Smooth muscle cell (in vitro differentiated cells): ENCODE results near the gene TMEM72. TPM values are rescaled to one million over a fixed set of nuclear protein-coding genes. Genes with fewer than 3 reads are reported as not detected.
A peak's percentile ranks its signal among the peaks of the same experiment; 100 is the strongest.

Experiments used
- DNase-seq: peaks from one replicate; lab custom pipeline; 2025; ENCODE audit not compliant: unreplicated experiment; lab: John Stamatoyannopoulos, UW
- H2AFZ ChIP-seq: fragments of 200-600 bp; sonication (generic); 2 replicates; pipeline ENCODE4 v1.6.0; 2016; ENCODE audit warnings: antibody characterized with exemption, low read depth, mild to moderate bottlenecking
- H3F3A ChIP-seq: fragments of 200-600 bp; sonication (generic); 2 replicates; pipeline ENCODE4 v1.6.0; 2017; ENCODE audit warnings: antibody characterized with exemption, low read depth
- H3K27ac ChIP-seq: fragments of 200-600 bp; sonication (generic); 2 replicates; pipeline ENCODE4 v1.5.1; 2016; ENCODE audit warnings: low read depth, mild to moderate bottlenecking
- H3K27me3 ChIP-seq: fragments of 200-600 bp; sonication (generic); 2 replicates; pipeline ENCODE4 v1.6.1; 2016; ENCODE audit warnings: low read depth, mild to moderate bottlenecking
- H3K36me3 ChIP-seq: fragments of 200-600 bp; sonication (generic); 2 replicates; pipeline ENCODE4 v1.5.1; 2016; ENCODE audit warnings: low read depth
- H3K4me1 ChIP-seq: fragments of 200-600 bp; sonication (generic); 2 replicates; pipeline ENCODE4 v1.5.1; 2016; ENCODE audit warnings: low read depth
- H3K4me2 ChIP-seq: fragments of 200-600 bp; sonication (generic); 2 replicates; pipeline ENCODE4 v1.6.0; 2016; ENCODE audit warnings: mild to moderate bottlenecking
- H3K4me3 ChIP-seq: fragments of 200-600 bp; sonication (generic); 2 replicates; pipeline ENCODE4 v1.5.1; 2016; ENCODE audit warnings: mild to moderate bottlenecking
- H3K79me2 ChIP-seq: fragments of 200-600 bp; sonication (generic); 2 replicates; pipeline ENCODE4 v1.6.0; 2016; ENCODE audit warnings: low read depth, mild to moderate bottlenecking
- H3K9ac ChIP-seq: fragments of 200-600 bp; sonication (generic); 2 replicates; pipeline ENCODE4 v1.6.0; 2016; ENCODE audit warnings: low read depth
- H3K9me3 ChIP-seq: fragments of 200-600 bp; sonication (generic); replicated peaks from 2 replicates; pipeline ENCODE4 v1.5.1; 2016; ENCODE audit warnings: low read depth
- H4K20me1 ChIP-seq: fragments of 200-600 bp; sonication (generic); 2 replicates; pipeline ENCODE4 v1.6.0; 2016; ENCODE audit warnings: low read depth
- CTCF ChIP-seq: fragments of 200-600 bp; sonication (generic); IDR thresholded peaks from 2 replicates; pipeline ENCODE4 v1.5.1; 2017; ENCODE audit warnings: borderline replicate concordance, mild to moderate bottlenecking, antibody characterized with exemption; ENCODE audit not compliant: insufficient read depth, poor library complexity, severe bottlenecking
- WGBS: methylation state at CpG from one replicate; pipeline ENCODE4 v1.1.7; 2016; ENCODE audit warnings: low lambda C conversion rate; 5-methylcytosine and 5-hydroxymethylcytosine counted together
- polyA plus RNA-seq: library from polyadenylated mRNA; unstranded; fragments of >200 nt; fragmentation: Nextera tagmentation; extraction: Ambion mirVana; gene quantifications from 2 replicates; pipeline ENCODE4 v1.2.1, GENCODE V29; 2016
- total RNA-seq: library from RNA; depleted of rRNA; stranded (reverse); fragments of >200 nt; gene quantifications from 2 replicates; pipeline ENCODE4 v1.2.3, GENCODE V29; 2014

TMEM72 gene
- total RNA-seq, result not detected in 2 replicates
- not detected in 2 replicates for polyA plus RNA-seq

GRCh38 chr10:44911081-44911540 is at the start of gene TMEM72:
Gene TMEM72, plus strand, starts transcription at chr10:44911337. Its CDS starts 176 bp downstream, at chr10:44911513.
- no peak within 1 kb of the TSS for H3K4me2 ChIP-seq
- peaks cover 12% of the 10 kb centered on the region for H3K4me1 ChIP-seq
- no peaks in the 10 kb centered on the region for H4K20me1 ChIP-seq
- no peak within 1 kb of the TSS for H2AFZ ChIP-seq
- no peaks in the 10 kb centered on the region for H3K27me3 ChIP-seq
- no peak within 1 kb of the TSS for H3K4me3 ChIP-seq
- WGBS, result 37% methylated on average over 12 of the region's 12 CpGs
- H3K36me3 ChIP-seq, result no peaks in the 10 kb centered on the region
- no peak for DNase-seq
- no peaks in the 10 kb centered on the region for H3F3A ChIP-seq
- H3K9ac ChIP-seq, result no peak within 1 kb of the TSS
- H3K27ac ChIP-seq, result no peak within 1 kb of the TSS
- H3K79me2 ChIP-seq, result no peaks in the 10 kb centered on the region
- TF ChIP-seq CTCF, result no peak
- no peaks in the 10 kb centered on the region for H3K9me3 ChIP-seq

- no peaks in the 10 kb centered on the region for H3K79me2 ChIP-seq
- no peak overlapping the region for H3K27ac ChIP-seq
- TF ChIP-seq CTCF, result no peak
- H3K36me3 ChIP-seq, result no peaks in the 10 kb centered on the region
- peaks cover 14% of the 10 kb centered on the region for H3K4me1 ChIP-seq
- H2AFZ ChIP-seq, result no peak overlapping the region
- DNase-seq, result no peak
- H3K9ac ChIP-seq, result no peak overlapping the region
- 88% methylated on average over 12 of the region's 12 CpGs for WGBS
- H3F3A ChIP-seq, result no peaks in the 10 kb centered on the region
- no peak overlapping the region for H3K4me2 ChIP-seq
- H4K20me1 ChIP-seq, result no peaks in the 10 kb centered on the region
- no peaks in the 10 kb centered on the region for H3K27me3 ChIP-seq
- H3K4me3 ChIP-seq, result no peak overlapping the region
- H3K9me3 ChIP-seq, result no peaks in the 10 kb centered on the region
These were observed 49.0 kb upstream of the TMEM72 start for GRCh38 chr10:44862006-44862751.

- H3K9me3 ChIP-seq, result no peaks in the 10 kb centered on the region
- no peaks in the 10 kb centered on the region for H4K20me1 ChIP-seq
- no peak for DNase-seq
- H2AFZ ChIP-seq, result no peak overlapping the region
- H3K27me3 ChIP-seq, result no peaks in the 10 kb centered on the region
- H3K79me2 ChIP-seq, result no peaks in the 10 kb centered on the region
- no peaks in the 10 kb centered on the region for H3F3A ChIP-seq
- H3K4me3 ChIP-seq, result no peak overlapping the region
- no peak overlapping the region for H3K27ac ChIP-seq
- no peak overlapping the region for H3K9ac ChIP-seq
- H3K36me3 ChIP-seq, result no peaks in the 10 kb centered on the region
- peak overlapping the region; percentile 83 for H3K4me2 ChIP-seq
- peaks cover 14% of the 10 kb centered on the region for H3K4me1 ChIP-seq
- TF ChIP-seq CTCF, result no peak
- WGBS, result 63% methylated on average over 4 of the region's 4 CpGs
These were observed 48.2 kb upstream of the TMEM72 start for GRCh38 chr10:44862924-44863323.
